GM23338 (cell line): ENCODE results near the gene NCOA1. TPM values are rescaled to one million over a fixed set of nuclear protein-coding genes. Genes with fewer than 3 reads are reported as not detected.

Source experiments
- ATAC-seq: fragments of 200-7000 bp; cut with Tn5 transposase; 3 replicates; pipeline ENCODE4 v1.9.1; 2020
- DNase-seq: peaks from one replicate; pipeline ENCODE4 v3.0.0-alpha.2; 2015; ENCODE audit warnings: low spot score
- H2AFZ ChIP-seq: fragments of 200-600 bp; sonication (generic); 2 replicates; pipeline ENCODE4 v1.8.0; 2016; ENCODE audit warnings: antibody characterized with exemption, mild to moderate bottlenecking, moderate library complexity
- H3F3A ChIP-seq: fragments of 200-600 bp; sonication (generic); replicated peaks from 2 replicates; pipeline ENCODE4 v1.8.0; 2017; ENCODE audit warnings: antibody characterized with exemption, mixed run types, low read depth
- H3K27ac ChIP-seq: fragments of 200-600 bp; sonication (generic); 2 replicates; pipeline ENCODE4 v1.6.1; 2016; ENCODE audit warnings: low read depth
- H3K27me3 ChIP-seq: fragments of 200-600 bp; sonication (generic); 2 replicates; pipeline ENCODE4 v1.8.0; 2016; ENCODE audit warnings: mild to moderate bottlenecking, mixed run types, moderate library complexity; ENCODE audit not compliant: insufficient read depth
- H3K36me3 ChIP-seq: fragments of 200-600 bp; sonication (generic); 2 replicates; pipeline ENCODE4 v1.8.0; 2016; ENCODE audit warnings: mild to moderate bottlenecking; ENCODE audit not compliant: insufficient read depth
- H3K4me1 ChIP-seq: fragments of 200-600 bp; sonication (generic); 2 replicates; pipeline ENCODE4 v1.8.0; 2016; ENCODE audit warnings: mild to moderate bottlenecking, moderate library complexity; ENCODE audit not compliant: insufficient read depth
- H3K4me2 ChIP-seq: fragments of 200-600 bp; sonication (generic); 2 replicates; pipeline ENCODE4 v1.7.1; 2017; ENCODE audit warnings: mixed run types
- H3K4me3 ChIP-seq: fragments of 200-600 bp; sonication (generic); 2 replicates; pipeline ENCODE4 v1.6.1; 2016; ENCODE audit warnings: mixed run types
- H3K79me2 ChIP-seq: fragments of 200-600 bp; sonication (generic); replicated peaks from 2 replicates; pipeline ENCODE4 v1.8.0; 2017; ENCODE audit warnings: mild to moderate bottlenecking; ENCODE audit not compliant: insufficient read depth
- H3K9me2 ChIP-seq: fragments of 200-600 bp; sonication (generic); 2 replicates; pipeline ENCODE4 v1.8.0; 2017; ENCODE audit not compliant: insufficient read depth
- H4K20me1 ChIP-seq: fragments of 200-600 bp; sonication (generic); replicated peaks from 2 replicates; pipeline ENCODE4 v1.8.0; 2017; ENCODE audit warnings: mild to moderate bottlenecking; ENCODE audit not compliant: insufficient read depth
- H3K27ac Mint-ChIP-seq: 2 replicates; pipeline ENCODE4 v1.8.0; 2020; ENCODE audit warnings: inconsistent platforms, mild to moderate bottlenecking, moderate library complexity, mixed read lengths
- H3K27me3 Mint-ChIP-seq: 3 replicates; pipeline ENCODE4 v1.8.0; 2022; ENCODE audit warnings: low read depth, mild to moderate bottlenecking, moderate library complexity, mixed read lengths, inconsistent platforms; ENCODE audit not compliant: insufficient read depth, poor library complexity
- H3K36me3 Mint-ChIP-seq: 3 replicates; pipeline ENCODE4 v1.8.0; 2021; ENCODE audit warnings: low read depth, mild to moderate bottlenecking, inconsistent platforms, moderate library complexity, mixed read lengths
- H3K4me1 Mint-ChIP-seq: 3 replicates; pipeline ENCODE4 v1.8.0; 2020; ENCODE audit warnings: mild to moderate bottlenecking, inconsistent platforms, mixed read lengths
- H3K4me3 Mint-ChIP-seq: 3 replicates; pipeline ENCODE4 v1.8.0; 2021; ENCODE audit warnings: moderate library complexity, mild to moderate bottlenecking, inconsistent platforms, mixed read lengths
- H3K9me3 Mint-ChIP-seq: 3 replicates; pipeline ENCODE4 v1.8.0; 2020; ENCODE audit warnings: moderate library complexity, mild to moderate bottlenecking, inconsistent platforms, mixed read lengths
- CREB1 ChIP-seq: fragments of 250-450 bp; sonication (Bioruptor Pico); IDR thresholded peaks from 2 replicates; pipeline ENCODE4 v1.5.0; 2020; ENCODE audit warnings: low read depth, mild to moderate bottlenecking, moderate library complexity
- ETS1 ChIP-seq: IDR thresholded peaks from 2 replicates; pipeline ENCODE4 v1.6.1; 2016; ENCODE audit warnings: antibody characterized with exemption
- EZH2 ChIP-seq: fragments of 200-600 bp; sonication (generic); IDR thresholded peaks from one replicate; pipeline ENCODE4 v1.8.0; 2017; ENCODE audit warnings: antibody characterized with exemption, mild to moderate bottlenecking, low read depth; ENCODE audit not compliant: unreplicated experiment
- EZH2phosphoT487 ChIP-seq: fragments of 200-600 bp; sonication (generic); IDR thresholded peaks from one replicate; pipeline ENCODE4 v1.8.1; 2018; ENCODE audit warnings: antibody characterized with exemption; ENCODE audit not compliant: unreplicated experiment
- NANOG ChIP-seq: IDR thresholded peaks from 2 replicates; pipeline ENCODE4 v1.6.1; 2016; ENCODE audit warnings: antibody characterized with exemption, borderline replicate concordance
- POLR2AphosphoS5 ChIP-seq: IDR thresholded peaks from 2 replicates; pipeline ENCODE4 v1.6.1; 2016; ENCODE audit warnings: antibody characterized with exemption, low read depth
- REST ChIP-seq: IDR thresholded peaks from one replicate; pipeline ENCODE4 v1.6.1; 2018; ENCODE audit warnings: antibody characterized with exemption; ENCODE audit not compliant: unreplicated experiment
- ZNF114 ChIP-seq: fragments of 250-450 bp; sonication (Bioruptor Pico); IDR thresholded peaks from 2 replicates; pipeline ENCODE4 v1.5.0; 2020; ENCODE audit warnings: mild to moderate bottlenecking, moderate library complexity
- ZNF331 ChIP-seq: fragments of 250-450 bp; sonication (Bioruptor Pico); IDR thresholded peaks from 2 replicates; pipeline ENCODE4 v1.5.0; 2020; ENCODE audit warnings: low read depth, mild to moderate bottlenecking, moderate library complexity
- ZNF462 ChIP-seq: fragments of 250-450 bp; sonication (Bioruptor Pico); IDR thresholded peaks from 2 replicates; pipeline ENCODE4 v1.5.0; 2020; ENCODE audit warnings: mild to moderate bottlenecking, moderate library complexity
- polyA plus RNA-seq: library from polyadenylated mRNA; unstranded; fragments of >200 nt; fragmentation: Nextera tagmentation; extraction: Ambion mirVana; gene quantifications from 2 replicates; pipeline ENCODE4 v1.2.1, GENCODE V29; 2016
- total RNA-seq: library from RNA; depleted of rRNA; stranded (reverse); fragments of >200 nt; shearing (Covaris generic); gene quantifications from 2 replicates; pipeline ENCODE4 v1.2.3, GENCODE V29; 2014

Gene NCOA1
- total and polyA plus RNA-seq, 2 experiments from 2014 or later: 7.1 to 15.1 TPM

GRCh38 chr2:24723191-24723590, 232.1 kb downstream of the NCOA1 start:
- no peaks in the 10 kb centered on the region for H3K4me1 ChIP-seq
- Mint-ChIP-seq H3K4me3 (no peak overlapping the region), H3K9me3 (no peaks in the 10 kb centered on the region), H3K4me1 (no peaks in the 10 kb centered on the region), H3K36me3 (no peaks in the 10 kb centered on the region), H3K27me3 (no peaks in the 10 kb centered on the region), H3K27ac (no peak overlapping the region)
- no peaks in the 10 kb centered on the region for H3K27me3 ChIP-seq
- no peak for ATAC-seq
- H3K4me2 ChIP-seq: no peak overlapping the region
- no peaks in the 10 kb centered on the region for H3K36me3 ChIP-seq
- DNase-seq: no peak
- H3K27ac ChIP-seq: no peak overlapping the region
- H3K9me2 ChIP-seq: no peaks in the 10 kb centered on the region
- no peak overlapping the region for H3K4me3 ChIP-seq
- no peaks in the 10 kb centered on the region for H4K20me1 ChIP-seq
- TF ChIP-seq ETS1: no peak
- no peak for TF ChIP-seq ZNF331 (CRISPR knock-in tag)
- no peak for TF ChIP-seq NANOG
- H2AFZ ChIP-seq: no peak overlapping the region
- no peaks in the 10 kb centered on the region for H3K79me2 ChIP-seq
- H3F3A ChIP-seq: no peaks in the 10 kb centered on the region

GRCh38 chr2:24723665-24724064, 232.6 kb downstream of the NCOA1 start:
- H3K79me2 ChIP-seq: no peaks in the 10 kb centered on the region
- Mint-ChIP-seq H3K4me1 (no peaks in the 10 kb centered on the region), H3K9me3 (no peaks in the 10 kb centered on the region), H3K27ac (no peak overlapping the region), H3K4me3 (no peak overlapping the region), H3K27me3 (no peaks in the 10 kb centered on the region), H3K36me3 (no peaks in the 10 kb centered on the region)
- H4K20me1 ChIP-seq: no peaks in the 10 kb centered on the region
- H3K27me3 ChIP-seq: no peaks in the 10 kb centered on the region
- DNase-seq (no peak), ATAC-seq (no peak)
- no peaks in the 10 kb centered on the region for H3F3A ChIP-seq
- H3K4me1 ChIP-seq: no peaks in the 10 kb centered on the region
- no peak overlapping the region for H3K4me3 ChIP-seq
- no peaks in the 10 kb centered on the region for H3K36me3 ChIP-seq
- no peaks in the 10 kb centered on the region for H3K9me2 ChIP-seq
- no peak overlapping the region for H3K4me2 ChIP-seq
- H3K27ac ChIP-seq: no peak overlapping the region
- no peak overlapping the region for H2AFZ ChIP-seq
- TF ChIP-seq EZH2phosphoT487 (no peak), EZH2 (no peak), ZNF114 (CRISPR knock-in tag) (no peak), ETS1 (no peak), REST (no peak), POLR2AphosphoS5 (no peak), CREB1 (CRISPR knock-in tag) (no peak), ZNF462 (CRISPR knock-in tag) (no peak), NANOG (no peak)
